Activated naive CD8-positive, alpha-beta T cell treated with anti-CD3 and anti-CD28 coated beads, Interleukin-2, amount 50 U/mL, for 24 hours (primary cell): ENCODE results near the gene SPRR2A.
A peak's percentile ranks its signal among the peaks of the same experiment; 100 is the strongest.
"Not testable (repeated sequence)": the region's sequence is repeated elsewhere in the genome, so short reads cannot be mapped to it uniquely, and the experiment has no call there.

ENCODE experiments used
- ATAC-seq: fragments of 150-1000 bp; cut with Tn5 transposase; one replicate; pipeline ENCODE4 v1.10.0; 2021
- DNase-seq: peaks from one replicate; pipeline ENCODE4 v3.0.0; 2021
- H3K27ac Mint-ChIP-seq: one replicate; pipeline ENCODE4 v1.8.0; 2021; ENCODE audit warnings: mild to moderate bottlenecking, mixed read lengths
- H3K27me3 Mint-ChIP-seq: one replicate; pipeline ENCODE4 v1.8.0; 2021; ENCODE audit warnings: mixed read lengths
- H3K36me3 Mint-ChIP-seq: one replicate; pipeline ENCODE4 v1.8.0; 2021; ENCODE audit warnings: low read depth, mixed read lengths
- H3K4me1 Mint-ChIP-seq: one replicate; pipeline ENCODE4 v1.8.0; 2021; ENCODE audit warnings: mixed read lengths
- H3K4me3 Mint-ChIP-seq: one replicate; pipeline ENCODE4 v1.8.0; 2021; ENCODE audit warnings: mild to moderate bottlenecking, moderate library complexity, mixed read lengths
- H3K9me3 Mint-ChIP-seq: one replicate; pipeline ENCODE4 v1.8.0; 2021; ENCODE audit warnings: mixed read lengths

SPRR2A gene

GRCh38 chr1:153040950-153041631 is 16.2 kb downstream of the SPRR2A start, which contains the start of gene SPRR2D:
Gene SPRR2D (minus strand): TSS chr1:153041120. CDS start chr1:153040346, 774 bp downstream.
- H3K27me3 Mint-ChIP-seq, result peaks cover 54% of the 10 kb centered on the region
- ATAC-seq (no peak), DNase-seq (no peak)
- H3K9me3 Mint-ChIP-seq, result no peaks in the 10 kb centered on the region
- H3K4me1 Mint-ChIP-seq, result no peaks in the 10 kb centered on the region
- no peaks in the 10 kb centered on the region for H3K36me3 Mint-ChIP-seq
- no peak within 1 kb of the TSS for H3K4me3 Mint-ChIP-seq
- no peak within 1 kb of the TSS for H3K27ac Mint-ChIP-seq

DNA sequence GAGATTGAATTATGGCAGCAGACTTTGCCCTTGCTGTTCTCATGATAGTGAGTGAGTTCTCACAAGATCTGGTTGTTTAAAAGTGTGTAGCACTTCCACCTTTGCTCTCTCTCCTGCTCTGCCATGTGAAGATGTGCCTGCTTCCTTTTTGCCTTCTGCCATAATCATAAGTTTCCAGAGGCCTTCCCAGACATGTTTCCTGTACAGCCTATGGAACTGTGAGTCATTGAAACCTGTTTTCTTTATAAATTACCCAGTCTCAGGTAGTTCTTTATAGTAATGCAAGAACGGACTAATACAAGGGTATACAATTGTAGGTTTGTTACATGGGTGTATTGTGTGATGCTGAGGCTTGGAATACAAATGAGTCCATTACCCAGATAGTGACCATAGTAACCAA is 22.1 kb downstream of the SPRR2A start:
- DNase-seq, result no peak
- H3K4me3 Mint-ChIP-seq, result no peak overlapping the region

DNA sequence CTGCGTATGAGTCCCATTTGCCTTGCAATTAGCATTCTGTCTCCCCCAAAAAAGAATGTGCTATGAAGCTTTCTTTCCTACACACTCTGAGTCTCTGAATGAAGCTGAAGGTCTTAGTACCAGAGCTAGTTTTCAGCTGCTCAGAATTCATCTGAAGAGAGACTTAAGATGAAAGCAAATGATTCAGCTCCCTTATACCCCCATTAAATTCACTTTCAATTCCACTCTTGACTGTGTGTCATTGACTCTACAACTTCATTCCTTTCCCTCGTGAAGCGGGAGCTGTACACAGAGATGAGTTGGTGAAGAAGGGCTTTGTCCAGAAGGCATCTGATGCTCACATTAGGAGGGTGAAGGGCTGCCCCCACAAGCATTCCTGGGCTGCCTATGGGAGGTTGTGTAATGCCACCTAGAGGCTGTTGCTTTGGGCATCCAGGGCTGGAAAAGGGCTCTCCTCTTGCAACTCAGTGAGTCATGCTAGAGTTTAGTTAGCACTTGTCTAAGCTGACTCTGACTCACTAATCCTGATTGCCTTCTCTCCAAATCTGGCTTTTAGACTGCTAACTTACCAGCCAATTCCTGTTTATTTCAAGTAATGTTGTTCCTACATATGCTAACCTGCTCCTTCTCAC is 24.5 kb downstream of the SPRR2A start:
- ATAC-seq (peak; percentile 68), DNase-seq (no peak)
- no peaks in the 10 kb centered on the region for H3K36me3 Mint-ChIP-seq
- peaks cover 23% of the 10 kb centered on the region for H3K27me3 Mint-ChIP-seq
- no peak overlapping the region for H3K4me3 Mint-ChIP-seq
- H3K9me3 Mint-ChIP-seq, result peaks cover 3% of the 10 kb centered on the region
- no peak overlapping the region for H3K27ac Mint-ChIP-seq
- no peaks in the 10 kb centered on the region for H3K4me1 Mint-ChIP-seq

More for the DNA sequence above, 22.1 kb downstream of the SPRR2A start:
- ATAC-seq, result no peak
- Mint-ChIP-seq H3K4me1 (no peaks in the 10 kb centered on the region), H3K27me3 (peaks cover 28% of the 10 kb centered on the region), H3K36me3 (no peaks in the 10 kb centered on the region), H3K9me3 (no peaks in the 10 kb centered on the region), H3K27ac (no peak overlapping the region)

- no peaks in the 10 kb centered on the region for H3K36me3 Mint-ChIP-seq
- H3K27me3 Mint-ChIP-seq, result peaks cover 17% of the 10 kb centered on the region
- no peaks in the 10 kb centered on the region for H3K4me1 Mint-ChIP-seq
- no peak overlapping the region for H3K27ac Mint-ChIP-seq
- peaks cover 3% of the 10 kb centered on the region for H3K9me3 Mint-ChIP-seq
- DNase-seq (no peak), ATAC-seq (no peak)
- no peak overlapping the region for H3K4me3 Mint-ChIP-seq
Measured at GRCh38 chr1:153032073-153032472, 25.2 kb downstream of the SPRR2A start.

- Mint-ChIP-seq H3K9me3 (peaks cover 3% of the 10 kb centered on the region), H3K36me3 (no peaks in the 10 kb centered on the region), H3K27me3 (peaks cover 14% of the 10 kb centered on the region), H3K4me3 (no peak within 1 kb of the TSS), H3K27ac (no peak within 1 kb of the TSS), H3K4me1 (no peaks in the 10 kb centered on the region)
- DNase-seq, result no peak
- no peak for ATAC-seq
Measured at GRCh38 chr1:153030895-153031294, 26.4 kb downstream of the SPRR2A start, which contains the start of gene SPRR1B. Gene SPRR1B (plus strand): TSS chr1:153031203. CDS start chr1:153032346, 1,143 bp downstream.

DNA sequence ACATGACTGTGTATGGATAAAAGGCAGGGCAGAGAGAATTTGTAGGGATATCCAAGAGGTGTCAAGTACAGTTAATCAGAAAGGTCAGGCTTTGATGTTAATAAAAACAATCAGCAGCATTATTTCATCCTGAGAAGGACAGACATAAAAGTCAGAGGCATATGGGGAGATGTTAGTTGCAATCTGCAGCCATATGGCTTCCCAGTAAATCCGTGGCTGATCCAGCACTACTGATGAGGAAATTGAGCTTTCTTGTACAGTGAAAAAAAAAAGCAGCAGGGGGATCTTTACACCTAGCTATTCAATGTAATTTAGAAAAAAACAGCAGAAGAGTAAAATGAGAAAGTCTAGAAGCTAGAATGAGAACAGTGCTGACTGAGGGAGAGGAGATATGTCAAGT is 28.5 kb downstream of the SPRR2A start:
- Mint-ChIP-seq H3K4me3 (no peak overlapping the region), H3K36me3 (no peaks in the 10 kb centered on the region), H3K4me1 (no peaks in the 10 kb centered on the region), H3K9me3 (peaks cover 3% of the 10 kb centered on the region), H3K27me3 (peaks cover 16% of the 10 kb centered on the region), H3K27ac (no peak overlapping the region)
- DNase-seq (no peak), ATAC-seq (no peak)

DNA sequence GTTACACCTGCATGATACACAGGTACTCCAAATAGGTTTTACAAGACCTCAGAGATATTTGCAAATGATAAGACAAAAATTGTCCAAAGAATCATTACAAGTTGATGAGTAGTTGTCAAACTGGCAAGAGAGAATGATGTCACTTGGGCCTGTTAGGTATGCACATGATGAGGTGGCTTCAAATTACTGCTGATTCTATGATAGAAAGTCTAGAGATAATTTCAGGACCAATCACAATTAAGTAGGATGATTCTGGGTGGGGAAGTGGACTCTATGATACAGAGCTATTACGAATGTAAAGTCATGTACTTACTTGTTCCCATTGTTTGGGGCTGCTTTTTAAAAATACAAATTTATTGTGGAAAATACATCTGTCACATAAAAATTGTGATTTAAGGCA is 31.5 kb downstream of the SPRR2A start:
- ATAC-seq, result no peak
- DNase-seq, result no peak
- Mint-ChIP-seq H3K27ac (no peak overlapping the region), H3K36me3 (no peaks in the 10 kb centered on the region), H3K9me3 (peaks cover 3% of the 10 kb centered on the region), H3K27me3 (peaks cover 16% of the 10 kb centered on the region), H3K4me3 (no peak overlapping the region), H3K4me1 (no peaks in the 10 kb centered on the region)

- Mint-ChIP-seq H3K4me3 (no peak overlapping the region), H3K4me1 (no peaks in the 10 kb centered on the region), H3K27ac (no peak overlapping the region), H3K36me3 (no peaks in the 10 kb centered on the region), H3K9me3 (peaks cover 3% of the 10 kb centered on the region), H3K27me3 (peaks cover 19% of the 10 kb centered on the region)
- ATAC-seq, result no peak
- DNase-seq, result no peak
Measured at GRCh38 chr1:153024413-153024812, 32.9 kb downstream of the SPRR2A start.

GRCh38 chr1:153023109-153023508 is 34.2 kb downstream of the SPRR2A start:
- Mint-ChIP-seq H3K27ac (no peak overlapping the region), H3K4me3 (no peak overlapping the region), H3K4me1 (no peaks in the 10 kb centered on the region), H3K9me3 (peaks cover 2% of the 10 kb centered on the region), H3K36me3 (no peaks in the 10 kb centered on the region), H3K27me3 (peaks cover 25% of the 10 kb centered on the region)
- DNase-seq (no peak), ATAC-seq (no peak)

- H3K9me3 Mint-ChIP-seq, result not testable (repeated sequence)
Measured at GRCh38 chr1:153022340-153022739, 35.0 kb downstream of the SPRR2A start.

DNA sequence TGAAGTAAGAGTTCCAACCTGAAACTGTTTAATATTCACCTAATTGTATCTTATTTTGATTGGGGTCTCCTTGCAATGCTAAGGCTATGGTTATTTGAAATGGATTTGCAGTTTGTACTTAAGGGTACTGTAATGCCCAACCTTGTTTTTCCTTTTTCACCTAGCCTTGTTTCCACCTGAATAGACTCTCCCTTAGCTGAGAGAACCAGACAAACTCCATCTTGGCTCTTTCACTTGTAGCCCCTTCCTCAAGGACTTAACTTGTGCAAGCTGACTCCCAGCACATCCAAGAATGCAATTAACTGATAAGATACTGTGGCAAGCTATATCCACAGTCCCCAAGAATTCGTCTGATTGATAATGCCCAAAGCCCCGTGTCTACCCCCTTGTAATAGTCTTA is 35.5 kb downstream of the SPRR2A start:
- H3K27me3 Mint-ChIP-seq, result peaks cover 21% of the 10 kb centered on the region
- not testable (repeated sequence) for H3K4me1 Mint-ChIP-seq, DNase-seq, ATAC-seq, H3K9me3 Mint-ChIP-seq, H3K4me3 Mint-ChIP-seq, H3K36me3 Mint-ChIP-seq, H3K27ac Mint-ChIP-seq

More at GRCh38 chr1:153022340-153022739, 35.0 kb downstream of the SPRR2A start:
- not testable (repeated sequence) for H3K27ac Mint-ChIP-seq, H3K36me3 Mint-ChIP-seq, H3K4me1 Mint-ChIP-seq, H3K4me3 Mint-ChIP-seq, DNase-seq, ATAC-seq
- H3K27me3 Mint-ChIP-seq, result peaks cover 23% of the 10 kb centered on the region

GRCh38 chr1:153011235-153011758 is 46.0 kb downstream of the SPRR2A start:
- not testable (repeated sequence) for H3K4me1 Mint-ChIP-seq, DNase-seq, H3K9me3 Mint-ChIP-seq, H3K4me3 Mint-ChIP-seq, H3K27ac Mint-ChIP-seq, H3K36me3 Mint-ChIP-seq, ATAC-seq
- peaks cover 14% of the 10 kb centered on the region for H3K27me3 Mint-ChIP-seq
